Osteocyte (in vitro differentiated cells): ENCODE data around the gene DDX1. TPM values are rescaled to one million over a fixed set of nuclear protein-coding genes. Genes with fewer than 3 reads are reported as not detected.
A peak's percentile ranks its signal among the peaks of the same experiment; 100 is the strongest.

Source experiments
- DNase-seq: peaks from one replicate; pipeline ENCODE4 v3.0.0; 2021; ENCODE audit warnings: mixed read lengths; ENCODE audit not compliant: unreplicated experiment; ENCODE audit errors: extremely low spot score
- H3K27ac Mint-ChIP-seq: one replicate; pipeline ENCODE4 v1.8.0; 2021; ENCODE audit warnings: mild to moderate bottlenecking, mixed read lengths; ENCODE audit not compliant: unreplicated experiment
- H3K27me3 Mint-ChIP-seq: one replicate; pipeline ENCODE4 v1.8.0; 2021; ENCODE audit warnings: mixed read lengths; ENCODE audit not compliant: unreplicated experiment
- H3K36me3 Mint-ChIP-seq: one replicate; pipeline ENCODE4 v1.8.0; 2021; ENCODE audit warnings: mixed read lengths; ENCODE audit not compliant: unreplicated experiment
- H3K4me1 Mint-ChIP-seq: one replicate; pipeline ENCODE4 v1.8.0; 2021; ENCODE audit warnings: mixed read lengths; ENCODE audit not compliant: unreplicated experiment
- H3K4me3 Mint-ChIP-seq: one replicate; pipeline ENCODE4 v1.8.0; 2021; ENCODE audit warnings: mild to moderate bottlenecking, moderate library complexity, mixed read lengths; ENCODE audit not compliant: unreplicated experiment
- H3K9me3 Mint-ChIP-seq: one replicate; pipeline ENCODE4 v1.8.0; 2021; ENCODE audit warnings: mixed read lengths; ENCODE audit not compliant: unreplicated experiment
- total RNA-seq: library from RNA; stranded (reverse); gene quantifications from 2 replicates; pipeline ENCODE4 v1.2.1, GENCODE V29; 2021
- TF ChIP-seq, protein P1 (sequence below): fragments of 200-600 bp; sonication (generic); IDR thresholded peaks from 2 replicates; pipeline ENCODE4 v1.5.0; 2021; ENCODE audit warnings: antibody characterized with exemption, mild to moderate bottlenecking, moderate library complexity

Gene DDX1
- total RNA-seq, 1 donor from 2014 or later: 90.7 TPM

DNA sequence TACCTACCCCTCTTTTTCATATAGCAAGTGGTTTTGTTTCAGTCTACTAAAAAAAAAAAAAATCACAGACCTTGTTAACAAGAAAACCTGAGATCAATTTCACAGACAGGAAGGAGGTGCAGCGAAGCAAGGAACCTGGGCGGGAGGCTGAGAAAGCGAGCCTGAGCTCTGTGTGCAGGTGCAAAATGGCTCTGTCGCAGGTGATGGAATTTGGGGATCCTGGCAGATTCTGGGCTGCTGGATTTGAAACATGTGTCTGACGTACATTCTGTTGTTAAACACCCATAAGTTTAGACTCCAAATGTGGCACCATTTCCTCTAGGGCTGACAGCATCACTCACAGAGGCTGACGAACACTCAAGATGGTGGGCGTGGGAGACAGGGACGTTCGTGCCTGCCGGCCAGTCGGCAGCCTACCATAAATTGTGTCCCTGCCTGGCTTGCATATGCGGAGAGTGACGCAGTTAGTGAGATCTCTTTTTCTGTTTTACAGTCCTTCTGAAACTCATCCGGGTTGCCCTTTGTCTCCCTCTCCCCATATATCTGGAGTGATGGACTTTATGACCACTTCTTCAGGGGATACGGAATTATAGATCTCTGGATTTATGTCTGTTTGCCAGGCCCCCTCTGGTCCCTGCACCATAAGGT lies 8.8 kb upstream of the DDX1 start:
- Mint-ChIP-seq H3K4me1 (no peaks in the 10 kb centered on the region), H3K27ac (no peak overlapping the region), H3K4me3 (no peak overlapping the region), H3K36me3 (no peaks in the 10 kb centered on the region), H3K9me3 (no peaks in the 10 kb centered on the region), H3K27me3 (peaks cover 20% of the 10 kb centered on the region)
- TF ChIP-seq, protein P1, sequence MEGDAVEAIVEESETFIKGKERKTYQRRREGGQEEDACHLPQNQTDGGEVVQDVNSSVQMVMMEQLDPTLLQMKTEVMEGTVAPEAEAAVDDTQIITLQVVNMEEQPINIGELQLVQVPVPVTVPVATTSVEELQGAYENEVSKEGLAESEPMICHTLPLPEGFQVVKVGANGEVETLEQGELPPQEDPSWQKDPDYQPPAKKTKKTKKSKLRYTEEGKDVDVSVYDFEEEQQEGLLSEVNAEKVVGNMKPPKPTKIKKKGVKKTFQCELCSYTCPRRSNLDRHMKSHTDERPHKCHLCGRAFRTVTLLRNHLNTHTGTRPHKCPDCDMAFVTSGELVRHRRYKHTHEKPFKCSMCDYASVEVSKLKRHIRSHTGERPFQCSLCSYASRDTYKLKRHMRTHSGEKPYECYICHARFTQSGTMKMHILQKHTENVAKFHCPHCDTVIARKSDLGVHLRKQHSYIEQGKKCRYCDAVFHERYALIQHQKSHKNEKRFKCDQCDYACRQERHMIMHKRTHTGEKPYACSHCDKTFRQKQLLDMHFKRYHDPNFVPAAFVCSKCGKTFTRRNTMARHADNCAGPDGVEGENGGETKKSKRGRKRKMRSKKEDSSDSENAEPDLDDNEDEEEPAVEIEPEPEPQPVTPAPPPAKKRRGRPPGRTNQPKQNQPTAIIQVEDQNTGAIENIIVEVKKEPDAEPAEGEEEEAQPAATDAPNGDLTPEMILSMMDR: no peak
- no peak for DNase-seq

DNA sequence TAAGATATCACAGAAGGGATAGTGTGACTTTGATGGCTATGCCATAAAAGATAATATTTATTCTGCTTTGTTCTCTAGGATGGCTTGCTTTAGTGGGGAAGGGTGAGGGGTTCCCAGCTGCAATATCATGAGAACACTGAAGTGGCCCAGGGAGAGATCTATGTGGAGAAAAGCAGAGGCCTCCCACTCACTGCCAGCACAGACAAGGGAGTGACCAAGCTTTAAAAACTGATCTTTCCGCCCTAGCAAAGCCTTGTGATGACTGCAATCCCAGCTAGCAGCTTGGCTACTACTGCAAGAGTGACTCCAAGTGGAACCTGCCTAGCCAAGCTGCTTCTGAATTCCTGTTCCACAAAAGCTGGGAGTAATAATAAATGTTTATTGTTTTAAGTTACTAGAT lies 7.8 kb upstream of the DDX1 start:
- Mint-ChIP-seq H3K36me3 (no peaks in the 10 kb centered on the region), H3K4me1 (no peaks in the 10 kb centered on the region), H3K27me3 (peaks cover 20% of the 10 kb centered on the region), H3K9me3 (no peaks in the 10 kb centered on the region), H3K27ac (no peak overlapping the region), H3K4me3 (no peak overlapping the region)
- TF ChIP-seq, protein P1: no peak
- no peak for DNase-seq

DNA sequence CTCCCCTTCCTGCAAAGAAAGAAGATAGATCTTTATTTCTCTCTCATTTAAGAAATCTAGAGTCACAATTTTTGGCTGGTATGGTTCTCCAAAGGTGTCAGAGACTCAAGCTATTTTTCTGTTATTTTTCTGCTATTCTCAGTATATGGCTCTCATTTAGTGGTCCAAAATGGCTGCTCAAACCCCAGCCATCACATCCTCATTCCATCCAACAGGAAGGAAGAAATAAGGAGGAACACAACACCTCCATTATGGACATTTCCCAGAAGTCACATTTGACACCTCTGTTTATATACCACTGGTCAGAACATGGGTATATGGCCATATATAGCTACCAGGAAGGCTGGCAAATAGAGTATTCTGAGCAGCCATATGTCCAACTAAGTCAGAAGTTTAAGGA lies 7.4 kb upstream of the DDX1 start:
- Mint-ChIP-seq H3K36me3 (no peaks in the 10 kb centered on the region), H3K4me3 (no peak overlapping the region), H3K9me3 (no peaks in the 10 kb centered on the region), H3K27ac (no peak overlapping the region), H3K27me3 (peaks cover 20% of the 10 kb centered on the region), H3K4me1 (no peaks in the 10 kb centered on the region)
- no peak for DNase-seq
- TF ChIP-seq, protein P1: no peak

DNA sequence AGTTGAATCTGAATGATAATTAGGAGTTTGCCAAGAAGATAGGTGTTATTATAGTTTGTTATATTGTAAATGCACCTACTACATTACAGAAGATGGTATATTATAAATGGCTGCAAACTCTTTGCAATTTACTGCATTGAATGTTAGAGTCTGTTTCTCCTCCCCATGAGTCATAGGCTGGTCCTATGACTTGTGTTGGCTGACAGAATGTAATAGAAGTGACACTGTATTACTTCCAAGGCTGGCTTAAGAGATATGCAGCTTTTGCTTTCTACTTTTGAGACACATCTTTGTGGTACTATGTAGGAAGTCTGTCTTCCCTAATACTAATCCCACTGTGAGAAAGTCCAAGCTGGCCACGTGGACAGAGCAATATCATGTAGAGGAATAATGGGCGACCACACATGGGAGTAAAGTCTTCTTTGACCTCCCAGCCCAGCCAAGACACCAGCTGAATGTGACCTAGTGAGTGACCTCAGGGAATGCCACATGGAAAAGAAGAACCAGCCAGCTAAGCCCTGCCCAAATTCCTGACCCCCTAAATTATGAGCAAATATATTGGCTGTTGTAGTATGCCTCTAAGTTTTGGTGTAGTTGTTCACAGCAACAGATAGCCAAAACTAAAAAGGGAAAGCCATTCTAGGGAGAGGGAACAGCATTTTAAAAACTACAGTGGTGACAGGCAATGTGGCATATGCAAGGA lies 6.8 kb upstream of the DDX1 start:
- no peak for DNase-seq
- H3K27ac Mint-ChIP-seq: no peak overlapping the region

DNA sequence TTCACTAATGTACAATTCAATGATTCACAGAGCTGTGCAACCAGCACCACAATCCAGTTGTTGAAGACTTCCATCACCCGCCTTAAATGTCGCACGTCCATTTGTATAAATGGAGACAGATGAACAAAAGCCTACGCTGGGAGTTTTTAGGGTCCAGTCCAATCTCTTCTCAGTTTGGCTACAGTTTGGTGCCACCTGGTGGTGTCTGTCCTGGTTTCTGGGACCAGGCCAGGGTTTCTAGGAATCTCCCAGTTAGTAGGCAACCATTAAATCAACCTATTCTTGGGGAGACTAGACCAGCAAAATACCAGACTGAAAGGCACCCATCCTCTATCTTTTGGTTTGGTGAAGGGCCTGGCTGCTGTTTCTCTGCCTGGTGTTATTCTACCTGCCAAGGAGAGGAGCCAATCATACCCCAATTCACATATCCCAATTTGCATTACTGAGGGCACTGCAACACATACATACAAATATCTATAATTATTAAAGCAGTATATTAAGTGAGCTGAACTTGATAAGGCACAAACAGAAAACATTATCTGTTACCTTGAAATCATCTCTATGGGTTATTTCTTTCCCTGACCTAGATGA lies 3.2 kb upstream of the DDX1 start:
- DNase-seq: no peak
- H3K27me3 Mint-ChIP-seq: peaks cover 12% of the 10 kb centered on the region
- no peak overlapping the region for H3K4me3 Mint-ChIP-seq
- TF ChIP-seq, protein P1: peak; percentile 75
- H3K4me1 Mint-ChIP-seq: peaks cover 16% of the 10 kb centered on the region
- no peaks in the 10 kb centered on the region for H3K9me3 Mint-ChIP-seq
- H3K27ac Mint-ChIP-seq: no peak overlapping the region
- no peaks in the 10 kb centered on the region for H3K36me3 Mint-ChIP-seq

More for the DNA sequence above, 6.8 kb upstream of the DDX1 start:
- Mint-ChIP-seq H3K36me3 (no peaks in the 10 kb centered on the region), H3K4me3 (no peak overlapping the region), H3K4me1 (no peaks in the 10 kb centered on the region), H3K27me3 (peaks cover 20% of the 10 kb centered on the region), H3K9me3 (no peaks in the 10 kb centered on the region)
- TF ChIP-seq, protein P1: no peak
